Measurements from ENCODE around the gene CHAF1B.

CHAF1B gene

GRCh38 chr21:36452281-36452825 is 67.2 kb downstream of the CHAF1B start:
- Mint-ChIP-seq H3K4me1 (no peaks in the 10 kb centered on the region), H3K9me3 (peaks cover 1% of the 10 kb centered on the region), H3K27ac (no peak overlapping the region), H3K27me3 (peaks cover 6% of the 10 kb centered on the region), H3K36me3 (no peaks in the 10 kb centered on the region), H3K4me3 (no peak overlapping the region)
- no peak for DNase-seq (ENCODE audit: low spot score in 2 of 2)
- no peak for ATAC-seq (ENCODE audit: low read depth)

GRCh38 chr21:36454093-36454531 is 68.9 kb downstream of the CHAF1B start:
- Mint-ChIP-seq H3K27ac (no peak overlapping the region), H3K27me3 (peaks cover 6% of the 10 kb centered on the region), H3K9me3 (peaks cover 1% of the 10 kb centered on the region), H3K4me3 (no peak overlapping the region), H3K4me1 (no peaks in the 10 kb centered on the region), H3K36me3 (no peaks in the 10 kb centered on the region)
- no peak for ATAC-seq (ENCODE audit: low read depth)
- no peak for DNase-seq (ENCODE audit: low spot score in 2 of 2)

- Mint-ChIP-seq H3K36me3 (no peaks in the 10 kb centered on the region), H3K27ac (no peak overlapping the region), H3K4me1 (no peaks in the 10 kb centered on the region), H3K27me3 (peaks cover 6% of the 10 kb centered on the region), H3K9me3 (peaks cover 1% of the 10 kb centered on the region), H3K4me3 (no peak overlapping the region)
- DNase-seq (ENCODE audit: low spot score in 2 of 2) (no peak), ATAC-seq (ENCODE audit: low read depth) (no peak)
Measured at GRCh38 chr21:36454706-36455105, 69.5 kb downstream of the CHAF1B start.

- H3K9me3 Mint-ChIP-seq: no peaks in the 10 kb centered on the region
- H3K27ac Mint-ChIP-seq: no peak overlapping the region
- no peaks in the 10 kb centered on the region for H3K4me1 Mint-ChIP-seq
- H3K4me3 Mint-ChIP-seq: no peak overlapping the region
- no peaks in the 10 kb centered on the region for H3K36me3 Mint-ChIP-seq
- peaks cover 6% of the 10 kb centered on the region for H3K27me3 Mint-ChIP-seq
- DNase-seq (ENCODE audit: low spot score in 2 of 2): no peak
- no peak for ATAC-seq (ENCODE audit: low read depth)
Measured at GRCh38 chr21:36456729-36457414, 71.7 kb downstream of the CHAF1B start.

- no peaks in the 10 kb centered on the region for H3K36me3 Mint-ChIP-seq
- ATAC-seq (ENCODE audit: low read depth): no peak
Measured at GRCh38 chr21:36459098-36459497, 73.9 kb downstream of the CHAF1B start.

GRCh38 chr21:36460866-36461265 is 75.7 kb downstream of the CHAF1B start:
- Mint-ChIP-seq H3K27ac (no peak overlapping the region), H3K4me1 (peaks cover 6% of the 10 kb centered on the region), H3K27me3 (peaks cover 7% of the 10 kb centered on the region), H3K36me3 (no peaks in the 10 kb centered on the region), H3K9me3 (no peaks in the 10 kb centered on the region), H3K4me3 (no peak overlapping the region)
- DNase-seq (ENCODE audit: low spot score in 2 of 2): no peak
- ATAC-seq (ENCODE audit: low read depth): no peak

More at GRCh38 chr21:36459098-36459497, 73.9 kb downstream of the CHAF1B start:
- Mint-ChIP-seq H3K27me3 (peaks cover 9% of the 10 kb centered on the region), H3K9me3 (no peaks in the 10 kb centered on the region), H3K4me1 (peaks cover 6% of the 10 kb centered on the region), H3K27ac (no peak overlapping the region), H3K4me3 (no peak overlapping the region)
- DNase-seq (ENCODE audit: low spot score in 2 of 2): no peak

- DNase-seq (ENCODE audit: low spot score in 2 of 2) (no peak), ATAC-seq (ENCODE audit: low read depth) (no peak)
- H3K4me1 Mint-ChIP-seq: peaks cover 6% of the 10 kb centered on the region
- peaks cover 6% of the 10 kb centered on the region for H3K27me3 Mint-ChIP-seq
- H3K9me3 Mint-ChIP-seq: no peaks in the 10 kb centered on the region
- H3K4me3 Mint-ChIP-seq: no peak overlapping the region
- no peaks in the 10 kb centered on the region for H3K36me3 Mint-ChIP-seq
- H3K27ac Mint-ChIP-seq: no peak overlapping the region
Measured at GRCh38 chr21:36461277-36461917, 76.2 kb downstream of the CHAF1B start.

GRCh38 chr21:36461918-36462486 is 76.8 kb downstream of the CHAF1B start:
- no peak overlapping the region for H3K27ac Mint-ChIP-seq
- H3K36me3 Mint-ChIP-seq: no peaks in the 10 kb centered on the region
- ATAC-seq (ENCODE audit: low read depth): no peak
- H3K4me1 Mint-ChIP-seq: peaks cover 6% of the 10 kb centered on the region
- H3K27me3 Mint-ChIP-seq: peaks cover 6% of the 10 kb centered on the region
- no peak for DNase-seq (ENCODE audit: low spot score in 2 of 2)
- H3K4me3 Mint-ChIP-seq: no peak overlapping the region
- H3K9me3 Mint-ChIP-seq: no peaks in the 10 kb centered on the region

- no peak overlapping the region for H3K27ac Mint-ChIP-seq
- no peak for ATAC-seq (ENCODE audit: low read depth)
Measured at GRCh38 chr21:36463204-36463603, 78.0 kb downstream of the CHAF1B start.

GRCh38 chr21:36463991-36464390 is 78.8 kb downstream of the CHAF1B start:
- Mint-ChIP-seq H3K4me3 (no peak overlapping the region), H3K27me3 (peaks cover 8% of the 10 kb centered on the region), H3K27ac (no peak overlapping the region), H3K4me1 (peaks cover 6% of the 10 kb centered on the region), H3K36me3 (no peaks in the 10 kb centered on the region), H3K9me3 (no peaks in the 10 kb centered on the region)
- DNase-seq (ENCODE audit: low spot score in 2 of 2): no peak
- no peak for ATAC-seq (ENCODE audit: low read depth)

More at GRCh38 chr21:36463204-36463603, 78.0 kb downstream of the CHAF1B start:
- Mint-ChIP-seq H3K4me3 (no peak overlapping the region), H3K4me1 (peaks cover 6% of the 10 kb centered on the region), H3K36me3 (no peaks in the 10 kb centered on the region), H3K27me3 (peaks cover 8% of the 10 kb centered on the region), H3K9me3 (no peaks in the 10 kb centered on the region)
- no peak for DNase-seq (ENCODE audit: low spot score in 2 of 2)

- H3K9me3 Mint-ChIP-seq: no peaks in the 10 kb centered on the region
- H3K27ac Mint-ChIP-seq: no peak overlapping the region
- H3K36me3 Mint-ChIP-seq: no peaks in the 10 kb centered on the region
- peaks cover 8% of the 10 kb centered on the region for H3K27me3 Mint-ChIP-seq
- H3K4me3 Mint-ChIP-seq: no peak overlapping the region
- DNase-seq (ENCODE audit: low spot score in 2 of 2): no peak
- no peak for ATAC-seq (ENCODE audit: low read depth)
- peaks cover 6% of the 10 kb centered on the region for H3K4me1 Mint-ChIP-seq
Measured at GRCh38 chr21:36464590-36464989, 79.4 kb downstream of the CHAF1B start.

- no peak overlapping the region for H3K27ac Mint-ChIP-seq
- peaks cover 1% of the 10 kb centered on the region for H3K9me3 Mint-ChIP-seq
- H3K27me3 Mint-ChIP-seq: peaks cover 10% of the 10 kb centered on the region
- peaks cover 6% of the 10 kb centered on the region for H3K4me1 Mint-ChIP-seq
- H3K4me3 Mint-ChIP-seq: no peak overlapping the region
- H3K36me3 Mint-ChIP-seq: no peaks in the 10 kb centered on the region
- DNase-seq (ENCODE audit: low spot score in 2 of 2) (no peak), ATAC-seq (ENCODE audit: low read depth) (no peak)
Measured at GRCh38 chr21:36465478-36465877, 80.3 kb downstream of the CHAF1B start.

GRCh38 chr21:36466061-36466511 is 80.9 kb downstream of the CHAF1B start:
- ATAC-seq (ENCODE audit: low read depth): no peak
- peaks cover 10% of the 10 kb centered on the region for H3K27me3 Mint-ChIP-seq
- peaks cover 1% of the 10 kb centered on the region for H3K9me3 Mint-ChIP-seq
- no peak overlapping the region for H3K27ac Mint-ChIP-seq
- DNase-seq (ENCODE audit: low spot score in 2 of 2): no peak
- peaks cover 6% of the 10 kb centered on the region for H3K4me1 Mint-ChIP-seq
- no peak overlapping the region for H3K4me3 Mint-ChIP-seq
- no peaks in the 10 kb centered on the region for H3K36me3 Mint-ChIP-seq

All from memory B cell (primary cell).